Measurements from ENCODE around the gene MEG3.

MEG3 gene

DNA sequence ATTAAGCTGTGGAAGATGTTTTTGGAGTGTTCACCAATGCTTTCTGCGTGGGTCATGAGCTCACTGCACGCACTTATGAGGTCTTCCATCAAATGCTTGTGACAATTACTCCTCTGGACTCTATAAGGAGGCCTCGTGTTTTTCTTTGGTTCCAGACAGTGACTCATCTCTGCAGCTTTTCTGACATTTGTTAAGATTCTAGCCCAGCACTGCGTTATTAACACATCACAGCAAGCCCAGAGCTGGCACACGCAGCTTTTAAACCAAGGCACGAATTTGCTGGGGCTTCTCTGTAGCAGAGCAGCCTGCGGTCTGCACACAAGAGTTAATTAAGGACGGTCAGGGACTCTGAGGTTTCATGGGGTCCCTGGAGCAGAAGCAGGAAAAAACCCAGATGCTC lies 16.9 kb downstream of the MEG3 start:
- DNase-seq (ENCODE audit: low read depth): peak; percentile 88
- no peak overlapping the region for H3K4me3 ChIP-seq (ENCODE audit: low read depth, low read length)

DNA sequence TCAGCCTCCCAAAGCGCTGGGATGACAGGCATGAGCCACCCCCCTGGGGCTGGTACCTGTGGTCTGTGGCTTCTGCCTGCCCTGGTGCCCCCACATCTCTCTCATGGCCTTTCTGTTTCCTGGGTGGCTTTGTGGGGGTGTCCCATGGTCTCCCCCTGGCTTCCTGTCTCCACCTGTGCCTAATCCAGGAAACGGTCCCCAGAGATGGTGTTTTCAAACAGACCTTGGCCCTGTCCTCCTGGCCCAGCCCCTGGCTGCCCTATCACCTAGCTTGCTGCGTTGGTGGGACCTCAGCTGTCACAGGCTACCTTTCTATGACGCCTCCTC lies 18.1 kb downstream of the MEG3 start:
- no peak overlapping the region for H3K4me3 ChIP-seq (ENCODE audit: low read depth, low read length)
- TF ChIP-seq, protein P1, sequence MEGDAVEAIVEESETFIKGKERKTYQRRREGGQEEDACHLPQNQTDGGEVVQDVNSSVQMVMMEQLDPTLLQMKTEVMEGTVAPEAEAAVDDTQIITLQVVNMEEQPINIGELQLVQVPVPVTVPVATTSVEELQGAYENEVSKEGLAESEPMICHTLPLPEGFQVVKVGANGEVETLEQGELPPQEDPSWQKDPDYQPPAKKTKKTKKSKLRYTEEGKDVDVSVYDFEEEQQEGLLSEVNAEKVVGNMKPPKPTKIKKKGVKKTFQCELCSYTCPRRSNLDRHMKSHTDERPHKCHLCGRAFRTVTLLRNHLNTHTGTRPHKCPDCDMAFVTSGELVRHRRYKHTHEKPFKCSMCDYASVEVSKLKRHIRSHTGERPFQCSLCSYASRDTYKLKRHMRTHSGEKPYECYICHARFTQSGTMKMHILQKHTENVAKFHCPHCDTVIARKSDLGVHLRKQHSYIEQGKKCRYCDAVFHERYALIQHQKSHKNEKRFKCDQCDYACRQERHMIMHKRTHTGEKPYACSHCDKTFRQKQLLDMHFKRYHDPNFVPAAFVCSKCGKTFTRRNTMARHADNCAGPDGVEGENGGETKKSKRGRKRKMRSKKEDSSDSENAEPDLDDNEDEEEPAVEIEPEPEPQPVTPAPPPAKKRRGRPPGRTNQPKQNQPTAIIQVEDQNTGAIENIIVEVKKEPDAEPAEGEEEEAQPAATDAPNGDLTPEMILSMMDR (conservative IDR thresholded peaks at IDR 0.05; ENCODE audit: low read depth, low read length): no peak
- DNase-seq (ENCODE audit: low read depth): no peak

More for the DNA sequence above, 16.9 kb downstream of the MEG3 start:
- TF ChIP-seq, protein P1 (conservative IDR thresholded peaks at IDR 0.05; ENCODE audit: low read depth, low read length): no peak

DNA sequence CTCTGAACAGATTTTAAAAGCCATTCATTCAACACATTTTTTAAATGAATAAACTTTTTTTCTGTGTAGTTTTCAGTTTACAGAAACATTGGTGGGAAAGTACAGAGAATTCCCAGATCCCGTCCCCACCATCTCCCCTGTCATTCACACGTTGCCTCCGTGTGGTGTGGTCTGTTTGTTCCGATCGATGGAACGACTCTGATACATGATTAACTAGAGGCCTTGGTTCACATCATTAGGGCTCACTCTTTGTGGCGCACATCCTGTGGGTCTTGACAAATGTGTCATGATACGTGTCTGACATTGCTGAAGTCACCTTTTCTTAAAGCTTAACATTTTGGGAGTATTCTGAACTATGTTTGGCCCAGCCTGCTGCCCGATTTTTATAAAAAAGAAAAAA lies 18.5 kb downstream of the MEG3 start:
- TF ChIP-seq, protein P1 (conservative IDR thresholded peaks at IDR 0.05; ENCODE audit: low read depth, low read length): no peak
- DNase-seq (ENCODE audit: low read depth): no peak
- no peak overlapping the region for H3K4me3 ChIP-seq (ENCODE audit: low read depth, low read length)

DNA sequence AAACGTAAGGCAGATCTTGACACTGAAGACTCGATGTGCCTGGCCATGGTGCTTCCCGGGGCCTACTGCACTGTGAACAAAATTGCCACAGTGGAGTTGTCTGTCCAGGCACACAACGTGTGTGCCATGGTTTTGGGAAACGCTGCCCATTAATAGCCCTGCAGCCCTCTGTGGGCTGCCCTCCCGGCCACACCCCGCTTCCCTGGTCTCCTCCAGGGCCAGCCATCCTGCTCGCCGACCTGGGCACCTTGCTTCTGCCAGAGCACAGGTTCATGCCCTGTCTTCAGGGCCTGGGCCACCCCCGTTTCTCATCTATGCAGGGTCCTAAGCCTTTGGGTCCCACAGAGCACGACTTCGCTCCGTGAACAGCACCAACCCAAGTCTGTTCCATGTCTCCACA lies 18.9 kb downstream of the MEG3 start:
- no peak overlapping the region for H3K4me3 ChIP-seq (ENCODE audit: low read depth, low read length)
- DNase-seq (ENCODE audit: low read depth): no peak
- TF ChIP-seq, protein P1 (conservative IDR thresholded peaks at IDR 0.05; ENCODE audit: low read depth, low read length): no peak

DNA sequence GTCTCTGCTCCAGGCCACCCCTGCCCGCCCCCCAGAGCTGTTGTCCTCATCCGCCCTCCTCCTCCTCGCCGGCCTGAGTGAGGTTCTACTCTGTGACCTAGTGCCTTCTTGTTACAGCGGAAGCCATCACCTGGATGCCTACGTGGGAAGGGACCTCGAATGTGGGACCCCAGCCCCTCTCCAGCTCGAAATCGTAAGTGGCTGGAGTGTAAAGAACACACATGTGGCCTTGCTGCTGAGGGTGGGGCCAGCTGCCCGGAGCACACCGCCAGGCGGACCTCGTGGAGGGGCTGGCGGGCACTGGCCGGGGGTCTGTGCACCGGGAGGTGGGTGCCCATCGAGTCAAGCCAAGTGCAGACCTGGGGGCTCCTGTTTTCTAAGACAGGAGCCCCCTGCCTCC lies 19.4 kb downstream of the MEG3 start:
- TF ChIP-seq, protein P1 (conservative IDR thresholded peaks at IDR 0.05; ENCODE audit: low read depth, low read length): no peak
- H3K4me3 ChIP-seq (ENCODE audit: low read depth, low read length): no peak overlapping the region
- no peak for DNase-seq (ENCODE audit: low read depth)

DNA sequence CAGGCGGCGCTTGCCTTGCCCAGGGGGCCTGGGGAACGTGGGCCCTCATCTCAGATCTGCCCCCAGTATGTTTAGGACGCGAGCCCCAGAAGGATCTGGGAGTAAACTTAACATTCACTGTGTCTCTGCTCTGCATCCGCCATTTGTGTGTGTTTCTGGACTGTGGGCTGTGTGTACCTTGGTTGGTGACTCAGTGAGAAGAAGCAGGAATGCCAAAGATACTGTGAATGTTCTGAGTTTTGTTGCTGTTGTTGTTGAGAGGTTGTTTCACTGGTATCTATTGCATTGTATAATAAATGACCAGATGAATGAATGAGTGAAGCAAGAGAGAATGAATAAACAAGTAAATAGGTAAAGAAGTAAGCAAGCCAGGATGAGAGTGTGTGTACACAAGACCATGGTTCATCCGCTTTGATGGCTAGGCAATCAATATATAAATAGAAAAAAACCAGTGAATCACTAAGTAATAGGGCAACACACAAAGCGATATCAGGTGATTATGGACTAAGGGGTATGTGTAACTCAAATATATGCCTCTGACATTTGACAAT lies 20.5 kb downstream of the MEG3 start:
- TF ChIP-seq, protein P1 (conservative IDR thresholded peaks at IDR 0.05; ENCODE audit: low read depth, low read length): no peak
- DNase-seq (ENCODE audit: low read depth): peak; percentile 18
- no peak overlapping the region for H3K4me3 ChIP-seq (ENCODE audit: low read depth, low read length)

DNA sequence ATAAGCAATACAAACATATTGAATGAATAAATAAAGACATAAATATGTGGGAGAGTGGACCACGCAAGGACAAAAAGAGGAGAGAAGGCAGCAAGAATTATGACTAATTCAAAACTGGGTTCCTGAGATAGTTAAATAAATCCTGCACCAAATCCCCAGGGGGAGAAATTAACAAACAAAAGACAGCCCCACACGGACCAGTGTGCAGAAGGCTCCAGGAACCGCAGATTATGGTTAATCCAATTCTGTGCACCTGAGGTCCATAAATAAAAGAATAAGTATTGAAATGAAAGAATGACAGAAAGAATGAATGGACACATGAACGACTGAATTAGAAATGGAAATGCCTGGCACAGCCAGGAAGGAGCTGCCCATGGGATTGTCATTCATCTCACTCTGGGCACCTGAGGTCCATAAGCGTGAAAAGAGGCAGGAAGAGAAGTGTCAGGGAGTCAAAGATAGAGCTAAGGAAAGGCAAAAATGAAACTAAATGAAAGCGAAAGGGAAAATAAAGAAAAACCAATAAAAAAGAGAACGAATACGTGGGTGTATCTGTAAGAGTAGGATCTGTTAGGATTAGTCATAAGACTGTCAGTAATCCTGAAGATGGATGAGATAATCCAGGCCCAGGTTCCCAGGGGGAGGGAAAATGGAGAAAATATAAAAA lies 23.3 kb downstream of the MEG3 start:
- H3K4me3 ChIP-seq (ENCODE audit: low read depth, low read length): no peak overlapping the region
- TF ChIP-seq, protein P1 (conservative IDR thresholded peaks at IDR 0.05; ENCODE audit: low read depth, low read length): no peak
- peak; percentile 51 for DNase-seq (ENCODE audit: low read depth)
